ENCODE data around the gene CDCA5.

DNA sequence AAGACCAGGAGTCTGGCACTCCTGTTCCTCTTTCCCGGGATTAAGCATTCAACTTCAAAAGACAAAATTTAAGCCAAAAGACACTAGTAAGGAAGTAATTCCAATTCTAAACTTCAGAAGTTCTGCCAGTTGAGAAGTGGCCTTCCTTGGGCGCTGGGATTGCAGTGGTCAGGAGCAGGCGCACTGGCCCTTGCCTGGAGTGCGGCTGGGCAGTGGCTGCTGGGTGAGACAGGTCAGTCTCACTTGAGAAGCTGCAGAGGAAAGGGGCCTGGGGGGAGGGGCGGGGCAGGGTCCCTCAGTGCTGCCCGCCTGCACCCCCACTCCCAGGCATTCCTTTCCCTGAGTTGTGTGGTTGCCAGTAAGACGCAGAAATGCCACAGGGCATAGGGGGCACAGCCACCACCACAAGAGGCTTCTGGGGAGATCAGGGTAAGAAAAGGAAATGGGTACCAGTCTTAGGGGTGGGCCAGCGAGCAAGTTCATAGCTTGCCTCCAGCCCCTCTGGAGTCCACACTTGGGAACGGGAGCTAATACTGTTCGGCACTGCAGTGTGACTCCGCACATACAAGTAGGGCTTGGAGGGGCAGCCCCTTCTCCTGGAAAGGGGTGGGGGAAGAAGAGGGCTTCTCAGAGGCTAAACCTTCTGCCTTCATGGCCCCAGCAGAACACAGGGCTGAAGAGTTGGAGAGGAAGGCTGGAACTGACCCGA, 43.8 kb upstream of the CDCA5 start:
- TF ChIP-seq POLR2A (IDR thresholded peaks at IDR 0.05) (no peak), CTCF (IDR thresholded peaks at IDR 0.05) (no peak), EP300 (IDR thresholded peaks at IDR 0.05) (no peak)

Data from ovary (tissue), 3 donors.